ENCODE measurements around the gene ZNF705A. TPM values are rescaled to one million over a fixed set of nuclear protein-coding genes. Genes with fewer than 3 reads are reported as not detected.
"Not testable (repeated sequence)": the region's sequence is repeated elsewhere in the genome, so short reads cannot be mapped to it uniquely, and the experiment has no call there.

Gene ZNF705A
- total and polyA plus RNA-seq, 4 donors, result not detected

- H3K27me3 ChIP-seq (ENCODE audit: control insufficient read depth in 1 of 2, insufficient read depth in 2 of 2, low read length in 1 of 2); intact Hi-C loops (cut with DNase I); DNase-seq; H3K9me3 ChIP-seq (ENCODE audit: control insufficient read depth, low read length); H3K36me3 ChIP-seq (ENCODE audit: control insufficient read depth in 1 of 2, insufficient read depth in 2 of 2, low read length in 1 of 2); H3K27ac ChIP-seq (ENCODE audit: low read depth in 1 of 2, low read length in 2 of 2); ATAC-seq (ENCODE audit: low FRiP score); H3K4me3 ChIP-seq (ENCODE audit: low read length in 2 of 2); H3K4me1 ChIP-seq (ENCODE audit: control insufficient read depth in 1 of 2, insufficient read depth in 2 of 2, low read length in 2 of 2): not testable (repeated sequence)
- 66 to 67% methylated on average over 8 of the region's 8 CpGs for WGBS, 2 donors
Observed at GRCh38 chr12:8141647-8142046, 15.2 kb upstream of the ZNF705A start.

- H3K36me3 ChIP-seq (ENCODE audit: control insufficient read depth in 1 of 2, insufficient read depth in 2 of 2, low read length in 1 of 2), result no peaks in the 10 kb centered on the region
- intact Hi-C loops (cut with DNase I), result no loop called here
- ATAC-seq (ENCODE audit: low FRiP score) (no peak), DNase-seq (no peak)
- no peak overlapping the region for H3K4me3 ChIP-seq (ENCODE audit: low read length in 2 of 2)
- H3K27ac ChIP-seq (ENCODE audit: low read depth in 1 of 2, low read length in 2 of 2), result no peak overlapping the region
- no peaks in the 10 kb centered on the region for H3K9me3 ChIP-seq (ENCODE audit: control insufficient read depth, low read length)
- H3K4me1 ChIP-seq (ENCODE audit: control insufficient read depth in 1 of 2, insufficient read depth in 2 of 2, low read length in 2 of 2), result no peaks in the 10 kb centered on the region
- no peaks in the 10 kb centered on the region for H3K27me3 ChIP-seq (ENCODE audit: control insufficient read depth in 1 of 2, insufficient read depth in 2 of 2, low read length in 1 of 2)
Observed at GRCh38 chr12:8143261-8143660, 13.6 kb upstream of the ZNF705A start.

- no peaks in the 10 kb centered on the region for H3K4me1 ChIP-seq (ENCODE audit: control insufficient read depth in 1 of 2, insufficient read depth in 2 of 2, low read length in 2 of 2)
- H3K9me3 ChIP-seq (ENCODE audit: control insufficient read depth, low read length), result no peaks in the 10 kb centered on the region
- no peak overlapping the region for H3K4me3 ChIP-seq (ENCODE audit: low read length in 2 of 2)
- H3K27me3 ChIP-seq (ENCODE audit: control insufficient read depth in 1 of 2, insufficient read depth in 2 of 2, low read length in 1 of 2), result no peaks in the 10 kb centered on the region
- peak; percentile 87 to 89 for DNase-seq
- no peaks in the 10 kb centered on the region for H3K36me3 ChIP-seq (ENCODE audit: control insufficient read depth in 1 of 2, insufficient read depth in 2 of 2, low read length in 1 of 2)
- ATAC-seq (ENCODE audit: low FRiP score), result peak; percentile 94
- intact Hi-C loops (cut with DNase I), result no loop called here
- peak overlapping the region in 1 of 2 donors; percentile 19 for H3K27ac ChIP-seq (ENCODE audit: low read depth in 1 of 2, low read length in 2 of 2)
- WGBS, 2 donors, result 17 to 21% methylated on average over 19 of the region's 19 CpGs
Observed at GRCh38 chr12:8145754-8146441, 10.9 kb upstream of the ZNF705A start.

GRCh38 chr12:8146442-8146771, 10.4 kb upstream of the ZNF705A start:
- WGBS, 2 donors, result 6 to 16% methylated on average over 4 of the region's 4 CpGs
- ATAC-seq (ENCODE audit: low FRiP score), result peak; percentile 42
- DNase-seq, result no peak
- no peak overlapping the region for H3K4me3 ChIP-seq (ENCODE audit: low read length in 2 of 2)
- H3K36me3 ChIP-seq (ENCODE audit: control insufficient read depth in 1 of 2, insufficient read depth in 2 of 2, low read length in 1 of 2), result no peaks in the 10 kb centered on the region
- no peaks in the 10 kb centered on the region for H3K27me3 ChIP-seq (ENCODE audit: control insufficient read depth in 1 of 2, insufficient read depth in 2 of 2, low read length in 1 of 2)
- H3K27ac ChIP-seq (ENCODE audit: low read depth in 1 of 2, low read length in 2 of 2), result peak overlapping the region in 1 of 2 donors; percentile 19
- H3K4me1 ChIP-seq (ENCODE audit: control insufficient read depth in 1 of 2, insufficient read depth in 2 of 2, low read length in 2 of 2), result no peaks in the 10 kb centered on the region
- intact Hi-C loops (cut with DNase I), result no loop called here
- H3K9me3 ChIP-seq (ENCODE audit: control insufficient read depth, low read length), result no peaks in the 10 kb centered on the region

GRCh38 chr12:8154526-8154925, 2.3 kb upstream of the ZNF705A start:
- H3K27ac ChIP-seq (ENCODE audit: low read depth in 1 of 2, low read length in 2 of 2), result no peak overlapping the region
- no peaks in the 10 kb centered on the region for H3K9me3 ChIP-seq (ENCODE audit: control insufficient read depth, low read length)
- no peak overlapping the region for H3K4me3 ChIP-seq (ENCODE audit: low read length in 2 of 2)
- DNase-seq, result no peak
- intact Hi-C loops (cut with DNase I), result no loop called here
- H3K4me1 ChIP-seq (ENCODE audit: control insufficient read depth in 1 of 2, insufficient read depth in 2 of 2, low read length in 2 of 2), result no peaks in the 10 kb centered on the region
- H3K36me3 ChIP-seq (ENCODE audit: control insufficient read depth in 1 of 2, insufficient read depth in 2 of 2, low read length in 1 of 2), result no peaks in the 10 kb centered on the region
- no peaks in the 10 kb centered on the region for H3K27me3 ChIP-seq (ENCODE audit: control insufficient read depth in 1 of 2, insufficient read depth in 2 of 2, low read length in 1 of 2)
- ATAC-seq (ENCODE audit: low FRiP score), result no peak

GRCh38 chr12:8156416-8156815, 399 bp upstream of the ZNF705A start:
- DNase-seq, result no peak
- Histone ChIP-seq H3K4me1 (ENCODE audit: control insufficient read depth in 1 of 2, insufficient read depth in 2 of 2, low read length in 2 of 2) (no peaks in the 10 kb centered on the region), H3K4me3 (ENCODE audit: low read length in 2 of 2) (no peak overlapping the region), H3K27me3 (ENCODE audit: control insufficient read depth in 1 of 2, insufficient read depth in 2 of 2, low read length in 1 of 2) (no peaks in the 10 kb centered on the region), H3K36me3 (ENCODE audit: control insufficient read depth in 1 of 2, insufficient read depth in 2 of 2, low read length in 1 of 2) (no peaks in the 10 kb centered on the region), H3K27ac (ENCODE audit: low read depth in 1 of 2, low read length in 2 of 2) (no peak overlapping the region), H3K9me3 (ENCODE audit: control insufficient read depth, low read length) (no peaks in the 10 kb centered on the region)
- 90 to 95% methylated on average over 2 of the region's 2 CpGs for WGBS, 2 donors
- no peak for ATAC-seq (ENCODE audit: low FRiP score)
- intact Hi-C loops (cut with DNase I), result no loop called here

- H3K36me3 ChIP-seq (ENCODE audit: control insufficient read depth in 1 of 2, insufficient read depth in 2 of 2, low read length in 1 of 2), result no peaks in the 10 kb centered on the region
- no peaks in the 10 kb centered on the region for H3K27me3 ChIP-seq (ENCODE audit: control insufficient read depth in 1 of 2, insufficient read depth in 2 of 2, low read length in 1 of 2)
- H3K4me3 ChIP-seq (ENCODE audit: low read length in 2 of 2), result no peak overlapping the region
- DNase-seq, result no peak
- ATAC-seq (ENCODE audit: low FRiP score), result no peak
- intact Hi-C loops (cut with DNase I), result no loop called here
- H3K4me1 ChIP-seq (ENCODE audit: control insufficient read depth in 1 of 2, insufficient read depth in 2 of 2, low read length in 2 of 2), result no peaks in the 10 kb centered on the region
- no peak overlapping the region for H3K27ac ChIP-seq (ENCODE audit: low read depth in 1 of 2, low read length in 2 of 2)
- no peaks in the 10 kb centered on the region for H3K9me3 ChIP-seq (ENCODE audit: control insufficient read depth, low read length)
Observed at GRCh38 chr12:8157484-8158198, 826 bp downstream of the ZNF705A start.

GRCh38 chr12:8172911-8173310, 16.1 kb downstream of the ZNF705A start:
- DNase-seq; H3K36me3 ChIP-seq (ENCODE audit: control insufficient read depth in 1 of 2, insufficient read depth in 2 of 2, low read length in 1 of 2); H3K4me3 ChIP-seq (ENCODE audit: low read length in 2 of 2); H3K9me3 ChIP-seq (ENCODE audit: control insufficient read depth, low read length); H3K4me1 ChIP-seq (ENCODE audit: control insufficient read depth in 1 of 2, insufficient read depth in 2 of 2, low read length in 2 of 2); intact Hi-C loops (cut with DNase I); ATAC-seq (ENCODE audit: low FRiP score); H3K27me3 ChIP-seq (ENCODE audit: control insufficient read depth in 1 of 2, insufficient read depth in 2 of 2, low read length in 1 of 2); H3K27ac ChIP-seq (ENCODE audit: low read depth in 1 of 2, low read length in 2 of 2): not testable (repeated sequence)
- 92 to 98% methylated on average over 2 of the region's 2 CpGs for WGBS, 2 donors

- H3K4me1 ChIP-seq (ENCODE audit: control insufficient read depth in 1 of 2, insufficient read depth in 2 of 2, low read length in 2 of 2); H3K36me3 ChIP-seq (ENCODE audit: control insufficient read depth in 1 of 2, insufficient read depth in 2 of 2, low read length in 1 of 2); H3K27me3 ChIP-seq (ENCODE audit: control insufficient read depth in 1 of 2, insufficient read depth in 2 of 2, low read length in 1 of 2); H3K9me3 ChIP-seq (ENCODE audit: control insufficient read depth, low read length); intact Hi-C loops (cut with DNase I); ATAC-seq (ENCODE audit: low FRiP score): not testable (repeated sequence)
- WGBS, 2 donors, result 0% methylated on average over 41 to 43 of the region's 43 CpGs
- Histone ChIP-seq H3K27ac (ENCODE audit: low read depth in 1 of 2, low read length in 2 of 2) (peak overlapping the region in 1 of 2 donors; percentile 43), H3K4me3 (ENCODE audit: low read length in 2 of 2) (peak overlapping the region; percentile 52 to 61)
- DNase-seq, result peak; percentile 84 to 95
Observed at GRCh38 chr12:8179989-8180585, 23.3 kb downstream of the ZNF705A start.
